Measurements from ENCODE around the gene KYNU.

DNA sequence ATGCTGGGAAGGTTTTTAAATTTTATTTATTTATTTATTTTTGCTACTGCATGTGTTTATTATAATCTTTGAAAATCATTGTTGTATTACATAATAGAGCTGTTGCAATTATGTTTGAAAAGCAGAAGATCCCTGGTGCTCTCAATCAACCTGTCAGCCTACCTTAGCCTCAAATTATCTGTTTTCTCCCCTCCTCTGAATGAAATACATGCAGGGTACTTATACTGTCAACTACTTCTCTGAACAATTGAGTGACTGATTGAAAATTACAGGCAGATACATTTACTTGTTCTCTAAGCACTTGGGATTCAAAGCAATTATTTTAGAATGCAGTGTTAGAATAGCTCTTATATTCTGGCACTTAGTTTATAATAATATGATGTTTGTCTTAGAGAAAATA, 8.1 kb downstream of the KYNU start:
- TF ChIP-seq, protein P1, sequence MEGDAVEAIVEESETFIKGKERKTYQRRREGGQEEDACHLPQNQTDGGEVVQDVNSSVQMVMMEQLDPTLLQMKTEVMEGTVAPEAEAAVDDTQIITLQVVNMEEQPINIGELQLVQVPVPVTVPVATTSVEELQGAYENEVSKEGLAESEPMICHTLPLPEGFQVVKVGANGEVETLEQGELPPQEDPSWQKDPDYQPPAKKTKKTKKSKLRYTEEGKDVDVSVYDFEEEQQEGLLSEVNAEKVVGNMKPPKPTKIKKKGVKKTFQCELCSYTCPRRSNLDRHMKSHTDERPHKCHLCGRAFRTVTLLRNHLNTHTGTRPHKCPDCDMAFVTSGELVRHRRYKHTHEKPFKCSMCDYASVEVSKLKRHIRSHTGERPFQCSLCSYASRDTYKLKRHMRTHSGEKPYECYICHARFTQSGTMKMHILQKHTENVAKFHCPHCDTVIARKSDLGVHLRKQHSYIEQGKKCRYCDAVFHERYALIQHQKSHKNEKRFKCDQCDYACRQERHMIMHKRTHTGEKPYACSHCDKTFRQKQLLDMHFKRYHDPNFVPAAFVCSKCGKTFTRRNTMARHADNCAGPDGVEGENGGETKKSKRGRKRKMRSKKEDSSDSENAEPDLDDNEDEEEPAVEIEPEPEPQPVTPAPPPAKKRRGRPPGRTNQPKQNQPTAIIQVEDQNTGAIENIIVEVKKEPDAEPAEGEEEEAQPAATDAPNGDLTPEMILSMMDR (IDR thresholded peaks at IDR 0.05) = no peak
- TF ChIP-seq POLR2A (IDR thresholded peaks at IDR 0.05) = no peak
